Stimulated activated CD4-positive, alpha-beta T cell treated with anti-CD3 and anti-CD28 coated beads, Interleukin-4, amount 100 ng/mL, for 48 hours (primary cell): ENCODE measurements around the gene SNAP25.

ENCODE experiments used
- DNase-seq, 2 donors: peaks; one replicate each; pipeline ENCODE4 v3.0.0-alpha.2; 2020; ENCODE audit warnings: low read depth in 2 of 2

The SNAP25 gene

GRCh38 chr20:10304471-10305046 is 85.9 kb downstream of the SNAP25 start:
- DNase-seq = no peak

GRCh38 chr20:10306440-10307358 is 88.1 kb downstream of the SNAP25 start:
- DNase-seq = no peak

- DNase-seq = no peak
Observed at GRCh38 chr20:10307359-10307735, 88.7 kb downstream of the SNAP25 start.

- DNase-seq = no peak
Observed at GRCh38 chr20:10308652-10309051, 90.0 kb downstream of the SNAP25 start.

- no peak for DNase-seq
Observed at GRCh38 chr20:10309326-10309725, 90.7 kb downstream of the SNAP25 start.

- DNase-seq = no peak
Observed at GRCh38 chr20:10312111-10312510, 93.5 kb downstream of the SNAP25 start.

GRCh38 chr20:10313215-10313614 is 94.6 kb downstream of the SNAP25 start:
- DNase-seq = no peak

- DNase-seq = no peak
Observed at GRCh38 chr20:10313701-10314100, 95.1 kb downstream of the SNAP25 start.

GRCh38 chr20:10314198-10314597 is 95.6 kb downstream of the SNAP25 start:
- no peak for DNase-seq

GRCh38 chr20:10315138-10315537 is 96.5 kb downstream of the SNAP25 start:
- DNase-seq = no peak

- no peak for DNase-seq
Observed at GRCh38 chr20:10316582-10316981, 98.0 kb downstream of the SNAP25 start.

GRCh38 chr20:10318291-10319024 is 99.8 kb downstream of the SNAP25 start:
- no peak for DNase-seq

- DNase-seq = no peak
Observed at GRCh38 chr20:10319855-10320254, 101.2 kb downstream of the SNAP25 start.

GRCh38 chr20:10321138-10321717 is 102.6 kb downstream of the SNAP25 start:
- DNase-seq = no peak

- DNase-seq = no peak
Observed at GRCh38 chr20:10322073-10323012, 103.7 kb downstream of the SNAP25 start.

- no peak for DNase-seq
Observed at GRCh38 chr20:10323729-10324128, 105.1 kb downstream of the SNAP25 start.

- no peak for DNase-seq
Observed at GRCh38 chr20:10324198-10324847, 105.7 kb downstream of the SNAP25 start.

- DNase-seq = no peak
Observed at GRCh38 chr20:10328897-10329255, 110.2 kb downstream of the SNAP25 start.

GRCh38 chr20:10329387-10330005 is 110.9 kb downstream of the SNAP25 start:
- no peak for DNase-seq

- DNase-seq = no peak
Observed at GRCh38 chr20:10330071-10330470, 111.4 kb downstream of the SNAP25 start.
